Endothelial cell of umbilical vein (primary cell): ENCODE results near the gene NECTIN4. TPM values are rescaled to one million over a fixed set of nuclear protein-coding genes. Genes with fewer than 3 reads are reported as not detected.
A peak's percentile ranks its signal among the peaks of the same experiment; 100 is the strongest.

ENCODE experiments used
- BruUV-seq: library from RNA; stranded (reverse); fragments of 400-500 nt; replicated peaks from 2 replicates; lab custom pipeline; 2021; lab: Mats Ljungman, UMichigan
- CTCF ChIA-PET: fragments of 300-600, 350-600 bp; sonication (Branson Sonifier 250); formaldehyde crosslinking; loops from one replicate; lab custom pipeline; 2021; ENCODE audit warnings: antibody characterized with exemption, inconsistent platforms; lab: Charles Lee
- POLR2A ChIA-PET: fragments of 300-600, 350-600 bp; sonication (Branson Sonifier 250); formaldehyde crosslinking; loops from one replicate; lab custom pipeline; 2021; ENCODE audit warnings: antibody characterized with exemption, inconsistent platforms; lab: Charles Lee
- DNase-seq: peaks from one replicate; pipeline ENCODE4 v3.0.0-alpha.2; 2011; ENCODE audit warnings: low read depth, low spot score
- FAIRE-seq: peaks from 2 replicates; lab custom pipeline; 2011; peaks lifted over from hg19 to GRCh38; lab: Jason Lieb, UNC
- H2AFZ ChIP-seq: 2 replicates; pipeline ENCODE4 v1.6.0; 2012; ENCODE audit warnings: low read depth, low read length, control low read depth, inconsistent platforms
- H3K27ac ChIP-seq: 2 replicates; pipeline ENCODE4 v1.5.1; 2011; ENCODE audit warnings: low read depth, mild to moderate bottlenecking, control low read depth, low read length, moderate library complexity; ENCODE audit not compliant: insufficient read depth
- H3K27me3 ChIP-seq, 2 experiments: 2 replicates each; pipeline versions ENCODE4 v1.6.0 to v1.6.1; 2011; ENCODE audit warnings: low read length in 2 of 2, mixed read lengths in 1 of 2; ENCODE audit not compliant: control insufficient read depth in 2 of 2, insufficient read depth in 2 of 2
- H3K36me3 ChIP-seq, 2 experiments: 2 replicates in 1 of 2; 3 replicates in 1 of 2; pipeline ENCODE4 v1.5.1; 2011; ENCODE audit warnings: low read length in 2 of 2, mild to moderate bottlenecking in 1 of 2, moderate library complexity in 1 of 2; ENCODE audit not compliant: control insufficient read depth in 2 of 2, insufficient read depth in 2 of 2; ENCODE audit errors: extremely low read depth in 1 of 2
- H3K4me1 ChIP-seq: 3 replicates; pipeline ENCODE4 v1.5.1; 2011; ENCODE audit warnings: mild to moderate bottlenecking, low read length; ENCODE audit not compliant: control insufficient read depth, insufficient read depth; ENCODE audit errors: extremely low read depth
- H3K4me2 ChIP-seq: 2 replicates; pipeline ENCODE4 v1.6.1; 2011; ENCODE audit warnings: low read length, control low read depth, mixed read lengths; ENCODE audit not compliant: insufficient read depth
- H3K4me3 ChIP-seq, 3 experiments: fragments of 200-600 bp in 1 of 3; sonication (generic), shearing (Covaris generic) in 1 of 3; replicated peaks in 1 of 3; 2 replicates each; pipeline ENCODE4 v1.5.1; 2011 to 2016; ENCODE audit warnings: control low read depth in 3 of 3, low read length in 3 of 3, mild to moderate bottlenecking in 2 of 3, inconsistent platforms in 1 of 3, low read depth in 1 of 3, moderate library complexity in 1 of 3; ENCODE audit not compliant: insufficient read depth in 1 of 3
- H3K79me2 ChIP-seq: 2 replicates; pipeline ENCODE4 v1.6.0; 2012; ENCODE audit warnings: low read length, inconsistent platforms; ENCODE audit not compliant: control insufficient read depth, insufficient read depth
- H3K9ac ChIP-seq: replicated peaks from 2 replicates; pipeline ENCODE3; 2011; ENCODE audit warnings: low read length, control low read depth; ENCODE audit not compliant: insufficient read depth; ENCODE audit errors: extremely low read depth
- H3K9me1 ChIP-seq: replicated peaks from 3 replicates; pipeline ENCODE4 v1.6.0; 2011; ENCODE audit warnings: mild to moderate bottlenecking, low read length; ENCODE audit not compliant: control insufficient read depth, insufficient read depth; ENCODE audit errors: extremely low read depth
- H3K9me3 ChIP-seq: replicated peaks from 2 replicates; pipeline ENCODE4 v1.5.1; 2012; ENCODE audit warnings: low read length, inconsistent platforms; ENCODE audit not compliant: control insufficient read depth, insufficient read depth
- H4K20me1 ChIP-seq: replicated peaks from 2 replicates; pipeline ENCODE3; 2011; ENCODE audit warnings: mild to moderate bottlenecking, low read length; ENCODE audit not compliant: control insufficient read depth, insufficient read depth; ENCODE audit errors: extremely low read depth
- EZH2 ChIP-seq: IDR thresholded peaks from 2 replicates; pipeline ENCODE4 v1.6.1; 2012; ENCODE audit warnings: borderline replicate concordance, low read depth, mild to moderate bottlenecking, moderate library complexity, low read length, inconsistent platforms; ENCODE audit not compliant: severe bottlenecking
- FOS ChIP-seq: IDR thresholded peaks from 2 replicates; pipeline ENCODE4 v1.6.1; 2011; ENCODE audit warnings: mild to moderate bottlenecking, low read length, moderate library complexity, borderline replicate concordance; ENCODE audit not compliant: insufficient read depth
- GATA2 ChIP-seq: IDR thresholded peaks from 2 replicates; pipeline ENCODE4 v1.7.0; 2011; ENCODE audit warnings: low read depth, mild to moderate bottlenecking, moderate library complexity, mixed read lengths, low read length; ENCODE audit not compliant: insufficient read length, insufficient read depth
- JUN ChIP-seq: IDR thresholded peaks from 2 replicates; pipeline ENCODE4 v1.6.1; 2011; ENCODE audit warnings: borderline replicate concordance, low read depth; ENCODE audit not compliant: insufficient read length, insufficient read depth
- MYC ChIP-seq: IDR thresholded peaks from one replicate; pipeline ENCODE4 v1.6.1; 2011; ENCODE audit warnings: mild to moderate bottlenecking, low read depth, low read length
- POLR2A ChIP-seq: IDR thresholded peaks from 2 replicates; pipeline ENCODE4 v1.6.1; 2012; ENCODE audit warnings: low read depth, mild to moderate bottlenecking, control low read depth, low read length
- POLR2AphosphoS5 ChIP-seq: IDR thresholded peaks from 2 replicates; pipeline ENCODE4 v1.6.1; 2012; ENCODE audit warnings: low read depth, mild to moderate bottlenecking, control low read depth, low read length, moderate library complexity; ENCODE audit not compliant: insufficient read depth
- dilution Hi-C: fragments of 300-500 bp; cut with MboI; formaldehyde crosslinking; loops from one replicate; pipeline ENCODE4 v1.15.0; 2019; ENCODE audit warnings: low sequenced_read_pairs; ENCODE audit not compliant: extremely low pct_ligation_motif_present
- intact Hi-C: fragments of 100-400 bp; cut with micrococcal nuclease; formaldehyde crosslinking; loops from one replicate; pipeline ENCODE4 v1.10.0; 2022
- polyA plus RNA-seq, 4 experiments: library from polyadenylated mRNA; depleted of rRNA in 3 of 4; stranded (reverse) in 3 of 4; unstranded in 1 of 4; fragments of >200 nt; gene quantifications; 2 replicates each; pipeline versions ENCODE4 v1.2.1 to v1.2.3, GENCODE V29; 2011 to 2012; ENCODE audit warnings: missing spikeins in 1 of 4
- total RNA-seq: library from RNA; stranded (reverse); gene quantifications from 2 replicates; pipeline ENCODE4 v1.2.3, GENCODE V29; 2021
- TF ChIP-seq, protein P1 (sequence below), 2 donors: IDR thresholded peaks; 1 replicate in 1 of 2; 2 replicates in 1 of 2; pipeline ENCODE4 v1.5.1; 2011; ENCODE audit warnings: low read length in 2 of 2, mild to moderate bottlenecking in 2 of 2, moderate library complexity in 2 of 2, control low read depth in 1 of 2, inconsistent platforms in 1 of 2, low read depth in 1 of 2; ENCODE audit not compliant: insufficient read depth in 1 of 2; ENCODE audit errors: extremely low read depth in 1 of 2
- TF ChIP-seq, protein P2 (sequence below): IDR thresholded peaks from 2 replicates; pipeline ENCODE4 v1.6.1; 2011; ENCODE audit not compliant: insufficient read depth, insufficient read length

Gene NECTIN4
- total and polyA plus RNA-seq, 2 donors (not counting 3 experiments of a cell fraction or from before 2014, with no cell fraction given), result 0.15 to 0.58 TPM

DNA sequence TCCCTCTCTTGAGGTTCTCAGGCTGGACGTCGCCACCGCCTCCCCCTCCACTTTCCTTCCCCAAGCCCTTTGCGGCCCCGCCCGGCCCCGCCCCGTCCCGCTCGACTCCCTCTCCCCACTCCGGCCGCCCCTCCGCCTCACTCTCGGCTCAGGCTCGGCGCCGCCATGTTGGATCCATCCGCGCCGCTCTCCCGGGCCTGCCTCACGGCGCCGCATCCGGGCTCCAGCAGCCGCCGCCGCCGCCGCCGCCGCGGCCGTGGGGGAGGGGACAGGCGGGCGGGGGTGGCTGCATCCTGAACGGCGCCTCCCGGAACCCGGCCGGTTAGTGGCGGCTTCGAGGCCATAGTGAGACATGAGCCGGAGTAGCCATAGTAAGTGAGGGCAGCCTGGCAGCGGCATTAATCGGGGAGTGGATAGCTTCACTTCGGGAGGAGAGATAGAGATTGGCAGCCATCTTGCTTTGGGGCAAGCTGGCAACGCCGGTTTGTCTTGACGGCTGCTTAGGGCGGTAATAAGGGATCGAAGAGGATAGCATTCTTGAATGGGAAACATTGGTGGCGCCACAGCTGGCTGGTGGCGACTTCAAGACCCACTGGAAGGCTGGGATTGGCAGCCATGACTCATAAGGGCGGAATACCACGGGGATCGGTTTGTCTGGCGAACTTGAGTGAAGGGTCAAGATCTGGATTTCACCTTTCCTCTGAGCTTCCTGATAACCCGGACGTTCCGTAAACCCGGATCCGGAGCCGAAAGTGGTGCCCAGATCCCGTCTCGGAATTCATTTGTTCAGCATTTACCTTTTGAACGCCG is 43.3 kb upstream of the NECTIN4 start, which contains the start of gene DEDD:
DEDD (minus strand) TSS at position 258 of the 810 bp plus-strand sequence. CDS start 8,205 bp downstream, outside the sequence.
- BruUV-seq, result TSS peak; percentile 64
- peak; percentile 99 for FAIRE-seq

More for the DNA sequence above, 43.3 kb upstream of the NECTIN4 start, which contains the start of gene DEDD:
- Histone ChIP-seq H3K9me3 (no peaks in the 10 kb centered on the region), H3K9me1 (no peaks in the 10 kb centered on the region), H3K4me2 (peak within 1 kb of the TSS; percentile 80), H3K4me1 (peaks cover 26% of the 10 kb centered on the region), H3K79me2 (peaks cover 57% of the 10 kb centered on the region), H3K4me3 (peak within 1 kb of the TSS; percentile 90 to 100 (median 94)), H3K36me3 (peaks cover 7 to 10% of the 10 kb centered on the region in 2 experiments), H4K20me1 (no peaks in the 10 kb centered on the region), H3K27ac (peak within 1 kb of the TSS; percentile 85), H3K27me3 (no peaks in the 10 kb centered on the region), H2AFZ (peak within 1 kb of the TSS; percentile 65), H3K9ac (peak within 1 kb of the TSS; percentile 90)
- TF ChIP-seq POLR2AphosphoS5 (peak; percentile 23), MYC (no peak), EZH2 (no peak), JUN (peak; percentile 33), FOS (peak; percentile 64), GATA2 (no peak), POLR2A (no peak)
- TF ChIP-seq, protein P1, sequence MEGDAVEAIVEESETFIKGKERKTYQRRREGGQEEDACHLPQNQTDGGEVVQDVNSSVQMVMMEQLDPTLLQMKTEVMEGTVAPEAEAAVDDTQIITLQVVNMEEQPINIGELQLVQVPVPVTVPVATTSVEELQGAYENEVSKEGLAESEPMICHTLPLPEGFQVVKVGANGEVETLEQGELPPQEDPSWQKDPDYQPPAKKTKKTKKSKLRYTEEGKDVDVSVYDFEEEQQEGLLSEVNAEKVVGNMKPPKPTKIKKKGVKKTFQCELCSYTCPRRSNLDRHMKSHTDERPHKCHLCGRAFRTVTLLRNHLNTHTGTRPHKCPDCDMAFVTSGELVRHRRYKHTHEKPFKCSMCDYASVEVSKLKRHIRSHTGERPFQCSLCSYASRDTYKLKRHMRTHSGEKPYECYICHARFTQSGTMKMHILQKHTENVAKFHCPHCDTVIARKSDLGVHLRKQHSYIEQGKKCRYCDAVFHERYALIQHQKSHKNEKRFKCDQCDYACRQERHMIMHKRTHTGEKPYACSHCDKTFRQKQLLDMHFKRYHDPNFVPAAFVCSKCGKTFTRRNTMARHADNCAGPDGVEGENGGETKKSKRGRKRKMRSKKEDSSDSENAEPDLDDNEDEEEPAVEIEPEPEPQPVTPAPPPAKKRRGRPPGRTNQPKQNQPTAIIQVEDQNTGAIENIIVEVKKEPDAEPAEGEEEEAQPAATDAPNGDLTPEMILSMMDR (IDR thresholded peaks at IDR 0.05; ENCODE audit: extremely low read depth in 1 of 2, insufficient read depth in 1 of 2, low read depth in 1 of 2, low read length in 2 of 2), result peak; percentile 1 to 4
- TF ChIP-seq, protein P2, sequence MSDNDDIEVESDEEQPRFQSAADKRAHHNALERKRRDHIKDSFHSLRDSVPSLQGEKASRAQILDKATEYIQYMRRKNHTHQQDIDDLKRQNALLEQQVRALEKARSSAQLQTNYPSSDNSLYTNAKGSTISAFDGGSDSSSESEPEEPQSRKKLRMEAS, result no peak
- intact Hi-C loops, result loop anchor here (1.0 kb wide), 1 partner anchor 87 kb away; the partner anchor contains the start of gene USF1
- peak; percentile 97 for DNase-seq
- POLR2A ChIA-PET, result interaction anchor here (0.6 to 2.8 kb wide), 6 partner anchors 12 to 138 kb away, joined by 4 to 11 read pairs (median 8); partner anchors contain the start of genes NIT1, PFDN2 and UFC1
- CTCF ChIA-PET, result interaction anchor here (0.7 to 2.9 kb wide), 11 partner anchors 14 to 298 kb away, joined by 3 to 14 read pairs (median 5); partner anchors contain the start of genes KLHDC9, PPOX and UFC1
- dilution Hi-C loops, result no loop called here
